ENCODE measurements around the gene GNAL.

The GNAL gene

GRCh38 chr18:11862468-11863137 is 173.5 kb downstream of the GNAL start:
- H3K4me2 ChIP-seq (ENCODE audit: low read length): no peak overlapping the region
- H3K4me1 ChIP-seq: peaks cover 5% of the 10 kb centered on the region
- no peak overlapping the region for H3K9ac ChIP-seq
- H3K27ac ChIP-seq: no peak overlapping the region
- no peaks in the 10 kb centered on the region for H3K36me3 ChIP-seq (ENCODE audit: control insufficient read depth, insufficient read depth, low read length)
- no peaks in the 10 kb centered on the region for H3K27me3 ChIP-seq (ENCODE audit: control insufficient read depth, insufficient read depth, low read length)
- TF ChIP-seq CTCF (IDR thresholded peaks at IDR 0.05): no peak
- H3K4me3 ChIP-seq (ENCODE audit: low read depth, low read length): no peak overlapping the region
- H2AFZ ChIP-seq: no peak overlapping the region
- H3K9me3 ChIP-seq (ENCODE audit: control insufficient read depth, low read length): no peaks in the 10 kb centered on the region
- H3K79me2 ChIP-seq: no peaks in the 10 kb centered on the region

- no peak for TF ChIP-seq CTCF (IDR thresholded peaks at IDR 0.05)
- Histone ChIP-seq H3K9ac (no peak overlapping the region), H3K27ac (no peak overlapping the region), H3K27me3 (ENCODE audit: control insufficient read depth, insufficient read depth, low read length) (no peaks in the 10 kb centered on the region), H3K4me1 (no peaks in the 10 kb centered on the region), H3K4me3 (ENCODE audit: low read depth, low read length) (no peak overlapping the region), H3K79me2 (no peaks in the 10 kb centered on the region), H3K4me2 (ENCODE audit: low read length) (no peak overlapping the region), H3K36me3 (ENCODE audit: control insufficient read depth, insufficient read depth, low read length) (no peaks in the 10 kb centered on the region), H2AFZ (no peak overlapping the region), H3K9me3 (ENCODE audit: control insufficient read depth, low read length) (no peaks in the 10 kb centered on the region)
These were observed 175.4 kb downstream of the GNAL start for GRCh38 chr18:11864471-11864870.

GRCh38 chr18:11865071-11865470 is 176.0 kb downstream of the GNAL start:
- no peak overlapping the region for H3K4me2 ChIP-seq (ENCODE audit: low read length)
- no peak for TF ChIP-seq CTCF (IDR thresholded peaks at IDR 0.05)
- H3K9ac ChIP-seq: no peak overlapping the region
- H3K79me2 ChIP-seq: no peaks in the 10 kb centered on the region
- H3K27me3 ChIP-seq (ENCODE audit: control insufficient read depth, insufficient read depth, low read length): no peaks in the 10 kb centered on the region
- H3K4me3 ChIP-seq (ENCODE audit: low read depth, low read length): no peak overlapping the region
- H2AFZ ChIP-seq: no peak overlapping the region
- H3K4me1 ChIP-seq: no peaks in the 10 kb centered on the region
- H3K9me3 ChIP-seq (ENCODE audit: control insufficient read depth, low read length): no peaks in the 10 kb centered on the region
- H3K27ac ChIP-seq: no peak overlapping the region
- H3K36me3 ChIP-seq (ENCODE audit: control insufficient read depth, insufficient read depth, low read length): no peaks in the 10 kb centered on the region

- Histone ChIP-seq H3K79me2 (no peaks in the 10 kb centered on the region), H3K9ac (no peak overlapping the region)
- TF ChIP-seq CTCF (IDR thresholded peaks at IDR 0.05): no peak
These were observed 177.3 kb downstream of the GNAL start for GRCh38 chr18:11866329-11866728.

GRCh38 chr18:11866764-11867163 is 177.7 kb downstream of the GNAL start:
- Histone ChIP-seq H3K4me3 (ENCODE audit: low read depth, low read length) (no peak overlapping the region), H3K9me3 (ENCODE audit: control insufficient read depth, low read length) (no peaks in the 10 kb centered on the region), H3K79me2 (no peaks in the 10 kb centered on the region), H3K4me1 (no peaks in the 10 kb centered on the region), H3K36me3 (ENCODE audit: control insufficient read depth, insufficient read depth, low read length) (no peaks in the 10 kb centered on the region), H3K27me3 (ENCODE audit: control insufficient read depth, insufficient read depth, low read length) (no peaks in the 10 kb centered on the region), H3K9ac (no peak overlapping the region), H2AFZ (no peak overlapping the region), H3K4me2 (ENCODE audit: low read length) (no peak overlapping the region), H3K27ac (no peak overlapping the region)
- TF ChIP-seq CTCF (IDR thresholded peaks at IDR 0.05): no peak

More at GRCh38 chr18:11866329-11866728, 177.3 kb downstream of the GNAL start:
- Histone ChIP-seq H3K9me3 (ENCODE audit: control insufficient read depth, low read length) (no peaks in the 10 kb centered on the region), H3K4me1 (no peaks in the 10 kb centered on the region), H3K27me3 (ENCODE audit: control insufficient read depth, insufficient read depth, low read length) (no peaks in the 10 kb centered on the region), H2AFZ (no peak overlapping the region), H3K4me3 (ENCODE audit: low read depth, low read length) (no peak overlapping the region), H3K4me2 (ENCODE audit: low read length) (no peak overlapping the region), H3K36me3 (ENCODE audit: control insufficient read depth, insufficient read depth, low read length) (no peaks in the 10 kb centered on the region), H3K27ac (no peak overlapping the region)
